GM18511 (cell line): ENCODE results near the gene SLC36A2.
"Not testable (repeated sequence)": the region's sequence is repeated elsewhere in the genome, so short reads cannot be mapped to it uniquely, and the experiment has no call there.

Source experiments
- ATAC-seq: cut with Tn5 transposase; IDR thresholded peaks from one replicate; pipeline ENCODE4 v1.9.1; 2021; ENCODE audit warnings: mild to moderate bottlenecking, moderate library complexity; ENCODE audit not compliant: unreplicated experiment

Gene SLC36A2

GRCh38 chr5:151327585-151327984 is 19.8 kb downstream of the SLC36A2 start:
- no peak for ATAC-seq

DNA sequence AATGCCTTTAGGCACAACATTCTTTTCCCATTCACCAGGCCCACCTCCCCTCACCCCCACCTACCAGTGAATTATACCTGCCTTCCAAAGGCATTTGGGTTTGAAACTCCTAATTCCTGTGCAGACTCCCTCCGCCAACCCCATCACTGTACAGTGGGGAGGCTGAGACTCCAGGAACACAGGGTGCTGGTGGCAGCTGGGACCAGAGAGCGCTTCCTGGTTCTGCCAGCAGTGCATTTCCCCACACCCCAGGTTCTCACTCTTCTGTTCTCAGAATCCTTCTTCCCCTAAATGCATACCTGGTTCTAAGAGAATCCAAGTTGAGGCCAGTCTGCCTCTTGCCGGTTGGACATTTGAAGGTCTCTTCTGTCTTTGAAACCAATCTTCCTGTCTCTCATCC is 21.1 kb downstream of the SLC36A2 start:
- ATAC-seq, result no peak

GRCh38 chr5:151320481-151320880 is 26.9 kb downstream of the SLC36A2 start:
- ATAC-seq, result no peak

DNA sequence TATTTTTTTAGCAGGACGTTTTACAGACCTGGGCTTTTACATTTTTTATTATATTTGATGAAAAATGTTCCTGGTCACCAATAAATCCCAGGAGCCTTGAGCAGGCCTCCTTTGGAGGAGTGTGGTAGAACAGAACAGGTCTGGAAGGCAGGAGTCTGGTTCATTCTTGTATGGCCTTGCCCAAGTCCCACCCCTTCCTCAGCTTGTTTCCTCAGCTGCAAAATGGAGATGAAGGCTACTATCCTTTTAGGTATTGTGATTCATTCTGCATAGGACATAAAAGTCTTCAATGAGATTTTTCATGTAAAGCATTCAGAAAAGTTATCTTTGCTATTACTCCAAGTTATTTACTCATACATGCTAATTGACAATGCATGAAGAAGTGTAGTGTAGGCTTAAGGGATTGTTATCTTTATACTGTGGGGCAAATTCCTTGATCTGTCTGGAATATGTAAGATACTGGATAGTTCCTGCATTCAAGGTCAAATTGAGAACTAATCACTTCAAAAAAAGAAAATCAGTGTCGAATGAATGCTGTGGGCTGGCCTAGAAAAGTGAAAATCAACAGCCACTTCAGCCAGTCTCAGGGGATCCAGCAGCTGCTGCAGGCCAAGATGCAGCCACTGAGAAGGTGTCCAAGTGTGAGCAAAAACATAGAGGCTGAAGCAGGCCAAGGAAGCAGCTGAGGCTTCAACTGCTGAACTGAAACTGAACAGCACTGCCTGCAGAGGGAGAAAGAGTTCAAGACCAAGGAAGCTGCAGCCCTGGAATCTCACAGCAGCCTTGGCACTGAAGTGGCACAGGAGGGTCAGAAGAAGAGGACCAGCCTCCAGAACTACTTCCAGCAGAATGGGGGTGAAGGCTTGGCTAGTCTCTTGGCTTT is 28.3 kb downstream of the SLC36A2 start:
- peak; percentile 80 for ATAC-seq

GRCh38 chr5:151317871-151318270 is 29.5 kb downstream of the SLC36A2 start:
- no peak for ATAC-seq

DNA sequence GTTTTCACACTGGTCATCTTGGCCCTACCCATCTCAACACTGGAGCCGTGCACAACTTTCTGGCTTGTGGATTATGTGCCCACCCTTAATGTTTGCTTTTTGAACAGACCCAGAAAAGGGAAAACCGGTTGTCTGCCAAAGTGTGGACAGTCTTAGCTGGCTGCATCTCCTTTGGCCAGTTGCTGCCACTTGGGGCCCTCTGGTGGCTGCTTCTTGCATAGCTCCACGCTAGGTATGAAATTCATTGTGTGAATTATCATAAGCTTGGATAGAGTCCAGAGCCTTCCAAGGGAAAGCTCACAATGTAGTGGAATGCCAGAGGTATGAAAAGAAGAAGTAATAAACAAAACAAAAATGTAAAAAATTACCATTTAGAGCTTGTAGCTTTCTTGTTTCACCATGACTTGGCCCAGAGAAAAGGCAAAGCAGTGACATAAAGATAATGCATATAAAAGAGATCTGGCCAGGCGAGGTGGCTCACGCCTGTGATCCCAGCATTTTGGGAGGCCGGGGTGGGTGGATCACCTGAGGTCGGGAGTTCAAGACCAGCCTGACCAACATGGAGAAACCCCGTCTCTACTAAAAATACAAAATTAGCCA is 31.3 kb downstream of the SLC36A2 start:
- peak; percentile 79 for ATAC-seq

DNA sequence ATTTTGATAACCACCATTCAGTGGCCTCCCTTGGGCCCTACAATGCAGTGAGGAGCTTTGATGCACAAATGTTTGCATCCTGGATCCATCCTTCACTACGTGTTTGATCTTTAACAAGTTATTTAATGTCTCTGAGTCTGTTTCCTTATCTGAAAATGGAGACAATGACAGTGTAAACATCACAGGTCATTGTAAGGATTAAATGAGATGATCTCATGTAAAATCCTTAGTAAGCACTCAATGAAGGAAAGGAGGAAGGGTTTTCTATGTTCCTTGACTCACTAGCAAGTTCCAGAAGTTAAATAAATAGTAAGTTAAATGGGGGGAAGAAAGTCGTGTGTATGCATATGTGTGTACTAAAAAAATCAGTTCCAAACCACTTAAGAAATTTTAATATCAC is 34.0 kb downstream of the SLC36A2 start:
- ATAC-seq, result no peak

- ATAC-seq, result no peak
Observed at GRCh38 chr5:151312756-151313324, 34.5 kb downstream of the SLC36A2 start.

DNA sequence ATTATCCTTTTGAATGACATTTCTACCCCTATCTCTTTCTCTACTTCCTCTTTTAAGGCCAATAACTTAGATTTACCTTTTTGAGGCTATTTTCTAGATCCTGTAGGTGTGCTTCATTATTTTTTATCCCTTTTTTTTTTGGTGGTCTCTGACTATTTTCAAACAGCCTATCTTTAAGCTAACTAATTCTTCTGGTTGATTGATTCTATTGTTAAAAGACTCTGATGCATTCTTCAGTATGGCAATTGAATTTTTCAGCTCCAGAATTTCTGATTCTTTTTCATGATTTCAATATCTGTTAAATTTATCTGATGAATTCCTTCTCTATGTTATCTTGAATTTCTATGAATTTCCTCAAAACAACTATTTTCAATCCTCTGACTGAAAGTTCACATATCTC is 36.4 kb downstream of the SLC36A2 start:
- ATAC-seq, result no peak

GRCh38 chr5:151309821-151310220 is 37.5 kb downstream of the SLC36A2 start:
- not testable (repeated sequence) for ATAC-seq

DNA sequence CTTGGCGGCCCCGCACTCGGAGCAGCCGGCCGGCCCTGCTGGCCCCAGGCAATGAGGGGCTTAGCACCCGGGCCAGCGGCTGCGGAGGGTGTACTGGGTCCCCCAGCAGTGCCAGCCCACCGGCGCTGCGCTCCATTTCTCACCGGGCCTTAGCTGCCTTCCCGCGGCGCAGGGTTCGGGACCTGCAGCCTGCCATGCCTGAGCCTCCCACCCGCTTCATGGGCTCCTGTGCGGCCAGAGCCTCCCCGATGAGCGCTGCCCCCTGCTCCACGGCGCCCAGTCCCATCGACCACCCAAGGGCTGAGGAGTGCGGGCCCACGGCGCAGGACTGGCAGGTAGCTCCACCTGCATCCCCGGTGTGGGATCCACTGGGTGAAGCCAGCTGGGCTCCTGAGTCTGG is 38.1 kb downstream of the SLC36A2 start:
- ATAC-seq, result not testable (repeated sequence)

- no peak for ATAC-seq
Observed at GRCh38 chr5:151303666-151304065, 43.7 kb downstream of the SLC36A2 start, which contains the start of gene SLC36A3. SLC36A3 (minus strand) TSS chr5:151303766; CDS start chr5:151303354, 412 bp downstream.

GRCh38 chr5:151298063-151298855 is 49.1 kb downstream of the SLC36A2 start:
- ATAC-seq, result no peak

GRCh38 chr5:151296974-151297373 is 50.4 kb downstream of the SLC36A2 start:
- no peak for ATAC-seq

DNA sequence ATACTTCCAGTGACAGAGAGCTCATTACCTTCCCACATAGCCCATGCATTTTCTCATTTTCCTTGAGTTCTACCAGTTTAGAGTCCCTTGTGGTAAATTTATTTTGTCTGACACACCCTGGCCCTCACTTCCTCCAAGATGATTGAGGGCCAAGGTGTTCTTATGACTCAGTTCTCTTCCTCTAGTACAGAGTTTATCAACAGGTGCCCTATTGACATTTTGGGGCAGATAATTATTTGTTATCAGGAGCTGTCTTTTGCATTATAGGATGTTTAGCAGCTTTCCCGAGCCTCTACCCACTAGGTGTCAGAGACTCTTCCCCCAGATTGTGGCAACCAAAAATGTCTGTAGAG is 50.9 kb downstream of the SLC36A2 start:
- no peak for ATAC-seq

- ATAC-seq, result no peak
Observed at GRCh38 chr5:151295791-151296477, 51.4 kb downstream of the SLC36A2 start.

GRCh38 chr5:151295138-151295537 is 52.2 kb downstream of the SLC36A2 start:
- ATAC-seq, result no peak

DNA sequence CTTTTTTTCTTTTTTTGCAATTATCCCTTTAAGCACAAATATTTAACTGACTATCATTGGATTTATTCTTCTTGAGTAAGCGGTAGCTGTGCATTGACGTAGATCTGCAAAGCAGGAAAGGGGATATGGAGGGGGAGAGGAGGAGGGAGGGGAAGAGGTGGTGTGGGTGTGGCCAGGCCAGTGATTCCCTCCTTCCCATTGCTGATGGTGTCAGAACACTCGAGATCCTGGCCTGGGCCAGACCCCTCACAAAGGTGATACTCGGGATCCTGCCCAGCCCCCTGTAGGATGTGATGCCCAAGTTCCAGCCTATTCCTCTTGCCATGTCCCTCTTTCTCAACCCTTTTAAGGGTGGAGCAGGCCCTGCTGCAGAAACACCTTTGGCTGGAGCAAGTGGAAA is 53.7 kb downstream of the SLC36A2 start:
- no peak for ATAC-seq

- peak; percentile 67 for ATAC-seq
Observed at GRCh38 chr5:151288180-151288579, 59.2 kb downstream of the SLC36A2 start.

DNA sequence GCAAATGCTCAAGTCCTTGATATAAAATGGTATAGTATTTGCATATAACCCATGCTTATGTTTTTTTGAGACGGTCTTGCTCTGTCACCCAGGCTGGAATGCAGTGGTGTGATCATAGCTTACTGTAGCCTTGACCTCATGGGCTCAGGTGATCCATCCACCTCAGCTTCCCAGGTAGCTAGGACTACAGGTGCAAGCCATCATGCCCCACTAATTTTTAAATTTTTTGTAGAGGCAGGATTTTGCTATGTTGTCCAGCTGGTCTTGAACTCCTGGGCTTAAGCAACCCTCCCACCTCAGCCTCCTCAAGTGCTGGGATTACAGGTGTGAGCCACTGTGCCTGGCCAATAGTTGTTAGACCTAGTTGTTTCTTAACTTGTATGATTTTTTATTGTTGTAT is 61.1 kb downstream of the SLC36A2 start:
- no peak for ATAC-seq

DNA sequence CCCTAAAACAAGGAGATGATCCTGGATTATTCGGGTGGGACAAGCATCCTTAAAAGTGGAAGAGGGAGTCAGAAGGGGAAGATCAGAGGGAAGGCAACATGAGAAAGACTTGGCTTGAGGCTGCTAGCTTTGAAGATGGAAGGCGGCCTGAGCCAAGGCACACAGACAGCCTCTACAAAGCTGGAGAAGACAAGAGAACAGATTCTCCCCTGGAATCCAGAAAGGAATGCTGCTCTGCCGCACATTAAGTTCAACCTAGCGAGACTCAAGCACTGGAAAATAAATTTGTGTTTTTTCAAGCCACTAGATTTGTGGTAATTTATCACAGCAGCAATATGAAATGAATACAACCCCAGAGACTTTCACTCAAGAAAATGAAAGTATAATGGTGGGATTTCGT is 61.7 kb downstream of the SLC36A2 start:
- ATAC-seq, result no peak
